ENCODE results near the gene PRMT2.

DNA sequence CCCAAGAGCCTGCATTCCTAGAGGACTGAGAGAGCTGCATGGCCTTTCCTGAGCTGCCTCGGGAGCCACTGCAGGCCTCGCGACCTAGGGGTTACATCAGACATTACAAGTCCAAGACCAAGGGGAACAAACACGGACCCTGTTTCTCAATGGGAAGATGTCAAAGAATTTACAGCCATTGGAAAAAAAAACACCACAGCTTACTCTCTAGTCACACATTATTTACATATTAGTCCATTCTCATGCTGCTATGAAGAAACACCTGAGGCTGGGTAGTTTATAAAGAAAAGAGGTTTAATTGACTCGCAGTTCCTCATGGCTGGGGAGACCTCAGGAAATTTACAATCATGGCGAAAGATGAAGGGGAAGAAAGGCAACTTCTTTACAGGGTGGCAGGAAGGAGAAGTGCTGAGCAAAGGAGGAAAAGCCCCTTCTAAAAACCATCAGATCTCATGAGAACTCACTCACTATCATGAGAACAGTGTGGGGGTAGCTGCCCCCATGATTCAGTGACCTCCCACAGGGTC is 8.4 kb upstream of the PRMT2 start:
- TF ChIP-seq POLR2A (IDR thresholded peaks at IDR 0.05; ENCODE audit: low read length): no peak
- TF ChIP-seq HOXA7 (CRISPR knock-in tag; IDR thresholded peaks at IDR 0.05): no peak
- no peak for TF ChIP-seq BHLHE40 (IDR thresholded peaks at IDR 0.05; ENCODE audit: low read depth, low read length)
- TF ChIP-seq, protein P1, sequence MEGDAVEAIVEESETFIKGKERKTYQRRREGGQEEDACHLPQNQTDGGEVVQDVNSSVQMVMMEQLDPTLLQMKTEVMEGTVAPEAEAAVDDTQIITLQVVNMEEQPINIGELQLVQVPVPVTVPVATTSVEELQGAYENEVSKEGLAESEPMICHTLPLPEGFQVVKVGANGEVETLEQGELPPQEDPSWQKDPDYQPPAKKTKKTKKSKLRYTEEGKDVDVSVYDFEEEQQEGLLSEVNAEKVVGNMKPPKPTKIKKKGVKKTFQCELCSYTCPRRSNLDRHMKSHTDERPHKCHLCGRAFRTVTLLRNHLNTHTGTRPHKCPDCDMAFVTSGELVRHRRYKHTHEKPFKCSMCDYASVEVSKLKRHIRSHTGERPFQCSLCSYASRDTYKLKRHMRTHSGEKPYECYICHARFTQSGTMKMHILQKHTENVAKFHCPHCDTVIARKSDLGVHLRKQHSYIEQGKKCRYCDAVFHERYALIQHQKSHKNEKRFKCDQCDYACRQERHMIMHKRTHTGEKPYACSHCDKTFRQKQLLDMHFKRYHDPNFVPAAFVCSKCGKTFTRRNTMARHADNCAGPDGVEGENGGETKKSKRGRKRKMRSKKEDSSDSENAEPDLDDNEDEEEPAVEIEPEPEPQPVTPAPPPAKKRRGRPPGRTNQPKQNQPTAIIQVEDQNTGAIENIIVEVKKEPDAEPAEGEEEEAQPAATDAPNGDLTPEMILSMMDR (IDR thresholded peaks at IDR 0.05): no peak
- TF ChIP-seq RARB (CRISPR knock-in tag; IDR thresholded peaks at IDR 0.05): no peak
- TF ChIP-seq RCOR1 (IDR thresholded peaks at IDR 0.05; ENCODE audit: low read depth, low read length): no peak
- TF ChIP-seq, protein P2, sequence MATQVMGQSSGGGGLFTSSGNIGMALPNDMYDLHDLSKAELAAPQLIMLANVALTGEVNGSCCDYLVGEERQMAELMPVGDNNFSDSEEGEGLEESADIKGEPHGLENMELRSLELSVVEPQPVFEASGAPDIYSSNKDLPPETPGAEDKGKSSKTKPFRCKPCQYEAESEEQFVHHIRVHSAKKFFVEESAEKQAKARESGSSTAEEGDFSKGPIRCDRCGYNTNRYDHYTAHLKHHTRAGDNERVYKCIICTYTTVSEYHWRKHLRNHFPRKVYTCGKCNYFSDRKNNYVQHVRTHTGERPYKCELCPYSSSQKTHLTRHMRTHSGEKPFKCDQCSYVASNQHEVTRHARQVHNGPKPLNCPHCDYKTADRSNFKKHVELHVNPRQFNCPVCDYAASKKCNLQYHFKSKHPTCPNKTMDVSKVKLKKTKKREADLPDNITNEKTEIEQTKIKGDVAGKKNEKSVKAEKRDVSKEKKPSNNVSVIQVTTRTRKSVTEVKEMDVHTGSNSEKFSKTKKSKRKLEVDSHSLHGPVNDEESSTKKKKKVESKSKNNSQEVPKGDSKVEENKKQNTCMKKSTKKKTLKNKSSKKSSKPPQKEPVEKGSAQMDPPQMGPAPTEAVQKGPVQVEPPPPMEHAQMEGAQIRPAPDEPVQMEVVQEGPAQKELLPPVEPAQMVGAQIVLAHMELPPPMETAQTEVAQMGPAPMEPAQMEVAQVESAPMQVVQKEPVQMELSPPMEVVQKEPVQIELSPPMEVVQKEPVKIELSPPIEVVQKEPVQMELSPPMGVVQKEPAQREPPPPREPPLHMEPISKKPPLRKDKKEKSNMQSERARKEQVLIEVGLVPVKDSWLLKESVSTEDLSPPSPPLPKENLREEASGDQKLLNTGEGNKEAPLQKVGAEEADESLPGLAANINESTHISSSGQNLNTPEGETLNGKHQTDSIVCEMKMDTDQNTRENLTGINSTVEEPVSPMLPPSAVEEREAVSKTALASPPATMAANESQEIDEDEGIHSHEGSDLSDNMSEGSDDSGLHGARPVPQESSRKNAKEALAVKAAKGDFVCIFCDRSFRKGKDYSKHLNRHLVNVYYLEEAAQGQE (IDR thresholded peaks at IDR 0.05): no peak

All from A549 (cell line).